Esophagus squamous epithelium (tissue), 4 donors: ENCODE measurements around the gene C5orf24.

Source experiments
- CTCF ChIP-seq, 6 experiments: fragments of 450-650 bp in 4 of 6; fragments of 200-600 bp in 2 of 6; sonication (generic) in 2 of 6; IDR thresholded peaks; one replicate each; pipeline ENCODE4 v1.5.1; 2016 to 2019; ENCODE audit warnings: antibody characterized with exemption in 6 of 6, mild to moderate bottlenecking in 4 of 6, moderate library complexity in 4 of 6
- POLR2A ChIP-seq, 4 donors: fragments of 450-650 bp; IDR thresholded peaks; one replicate each; pipeline ENCODE4 v1.6.1; 2017; ENCODE audit warnings: antibody characterized with exemption in 4 of 4, mild to moderate bottlenecking in 4 of 4, moderate library complexity in 3 of 4

DNA sequence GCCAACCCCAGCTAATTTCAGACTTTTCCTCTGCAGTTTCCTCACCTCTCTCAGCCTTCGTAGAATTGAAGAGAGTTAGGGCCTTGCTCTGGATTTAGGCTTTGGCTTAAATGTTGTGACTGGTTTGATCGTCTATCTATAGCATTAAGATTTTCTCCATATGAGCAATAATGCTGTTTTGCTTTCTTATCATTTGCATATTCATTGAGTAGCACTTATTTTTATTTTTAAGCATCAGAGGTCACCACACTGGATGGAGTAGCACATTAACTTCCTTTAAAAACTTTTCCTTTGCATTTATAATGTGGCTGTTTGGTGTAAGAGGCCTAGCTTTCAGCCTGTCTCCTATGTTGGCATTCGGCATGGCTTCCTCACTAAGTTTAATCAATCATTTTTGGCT, 46.5 kb downstream of the C5orf24 start:
- no peak for TF ChIP-seq CTCF (IDR thresholded peaks at IDR 0.05)
- no peak for TF ChIP-seq POLR2A (IDR thresholded peaks at IDR 0.05)
